NCI-H187 (cell line): ENCODE measurements around the gene RBM18.

ENCODE experiments used
- DNase-seq, 2 experiments: peaks; one replicate each; lab custom pipeline; 2025; lab: John Stamatoyannopoulos, UW

Gene RBM18

GRCh38 chr9:122204055-122204454 is 60.6 kb downstream of the RBM18 start:
- no peak for DNase-seq

- no peak for DNase-seq
Observed at GRCh38 chr9:122202111-122202510, 62.5 kb downstream of the RBM18 start.

GRCh38 chr9:122201641-122202040 is 63.0 kb downstream of the RBM18 start:
- no peak for DNase-seq

GRCh38 chr9:122200960-122201595 is 63.6 kb downstream of the RBM18 start:
- DNase-seq: no peak

- no peak for DNase-seq
Observed at GRCh38 chr9:122197882-122198281, 66.8 kb downstream of the RBM18 start.

GRCh38 chr9:122197426-122197825 is 67.2 kb downstream of the RBM18 start:
- DNase-seq: peak; percentile 41 to 79

- DNase-seq: no peak
Observed at GRCh38 chr9:122195875-122196274, 68.8 kb downstream of the RBM18 start.

- no peak for DNase-seq
Observed at GRCh38 chr9:122193651-122194050, 71.0 kb downstream of the RBM18 start.

- DNase-seq: no peak
Observed at GRCh38 chr9:122192914-122193525, 71.6 kb downstream of the RBM18 start.

- DNase-seq: no peak
Observed at GRCh38 chr9:122192261-122192875, 72.3 kb downstream of the RBM18 start.

GRCh38 chr9:122191584-122191983 is 73.1 kb downstream of the RBM18 start:
- no peak for DNase-seq

- DNase-seq: peak; percentile 40 to 49
Observed at GRCh38 chr9:122190597-122191381, 73.9 kb downstream of the RBM18 start.

- no peak for DNase-seq
Observed at GRCh38 chr9:122188369-122188768, 76.3 kb downstream of the RBM18 start.
